GM23248 (cell line): Measurements from ENCODE around the gene TENT4A.

Source experiments
- EZH2 ChIP-seq: fragments of 200-600 bp; sonication (generic); IDR thresholded peaks from 2 replicates; pipeline ENCODE4 v1.6.1; 2018; ENCODE audit warnings: antibody characterized with exemption, mild to moderate bottlenecking; ENCODE audit not compliant: insufficient read depth, poor library complexity, severe bottlenecking
- EZH2phosphoT487 ChIP-seq: fragments of 200-600 bp; sonication (generic); IDR thresholded peaks from 2 replicates; pipeline ENCODE4 v1.6.1; 2018; ENCODE audit warnings: antibody characterized with exemption, moderate library complexity, mild to moderate bottlenecking, low read depth; ENCODE audit not compliant: insufficient read depth

DNA sequence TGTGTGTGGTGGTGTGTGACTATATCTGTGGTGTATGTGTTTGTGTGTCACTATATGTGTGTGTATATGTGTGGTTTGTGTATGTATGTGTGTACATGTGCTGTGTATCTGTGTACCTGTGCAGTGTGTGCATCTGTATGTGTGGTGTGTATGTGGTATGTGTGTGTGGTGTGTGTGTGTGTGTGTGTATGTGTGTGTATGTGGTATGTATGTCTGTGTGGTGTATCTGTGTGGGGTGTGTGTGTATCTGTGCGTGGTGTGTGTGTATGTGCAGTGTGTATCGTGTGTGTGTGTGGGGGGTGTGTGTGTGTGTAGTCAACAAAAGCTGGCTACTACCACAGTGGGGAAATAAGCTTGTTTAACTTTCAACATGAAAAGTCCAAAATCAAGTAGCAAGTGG is 31.6 kb upstream of the TENT4A start:
- TF ChIP-seq EZH2phosphoT487: no peak
- TF ChIP-seq EZH2: no peak
